ENCODE data around the gene GDF3.

DNA sequence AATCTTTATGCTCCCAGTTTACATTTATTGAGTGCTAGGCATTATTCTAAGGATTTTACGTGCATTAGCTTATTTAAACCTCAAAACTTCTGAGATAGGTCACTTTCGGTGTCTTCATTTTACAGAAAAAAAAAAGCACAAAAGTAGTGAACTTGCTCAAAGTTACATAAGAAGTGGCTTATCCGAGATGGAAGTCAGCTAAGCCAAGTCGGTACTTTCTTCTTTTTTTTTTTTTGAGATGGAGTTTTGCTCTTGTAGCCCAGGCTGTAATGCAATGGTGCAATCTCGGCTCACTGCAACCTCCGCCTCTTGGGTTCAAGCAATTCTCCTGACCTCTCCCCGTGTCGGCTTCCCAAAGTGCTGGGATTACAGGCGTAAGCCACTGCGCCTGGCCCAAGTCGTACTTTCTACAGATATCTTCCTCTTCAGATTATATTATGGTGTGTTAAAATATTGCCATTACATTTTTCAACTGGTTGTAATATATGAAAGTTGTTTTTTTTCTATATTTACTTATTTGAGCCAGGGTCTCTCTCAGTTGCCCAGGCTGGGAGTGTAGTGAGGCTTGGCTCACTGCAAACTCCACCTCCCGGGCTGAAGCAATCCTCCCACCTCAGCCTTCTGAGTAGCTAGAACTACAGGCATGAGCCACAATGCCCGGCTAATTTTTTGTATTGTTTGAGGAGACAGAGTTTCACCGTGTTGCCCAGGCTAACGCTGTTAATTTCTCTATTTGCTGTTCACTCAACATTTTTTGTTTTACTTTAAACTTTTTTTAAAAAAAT lies 24.6 kb upstream of the GDF3 start:
- TF ChIP-seq CTCF (conservative IDR thresholded peaks at IDR 0.05) (no peak), ZFX (IDR thresholded peaks at IDR 0.05) (no peak)
